Measurements from ENCODE around the gene SOX18. TPM values are rescaled to one million over a fixed set of nuclear protein-coding genes. Genes with fewer than 3 reads are reported as not detected.
"Not testable (repeated sequence)": the region's sequence is repeated elsewhere in the genome, so short reads cannot be mapped to it uniquely, and the experiment has no call there.

The SOX18 gene
- total RNA-seq, 2 donors from 2014 or later, result 40.8 to 47.6 TPM

GRCh38 chr20:64012385-64013154 lies 36.9 kb downstream of the SOX18 start:
- intact Hi-C loops (cut with DNase I); DNase-seq (ENCODE audit: low spot score): not testable (repeated sequence)

DNA sequence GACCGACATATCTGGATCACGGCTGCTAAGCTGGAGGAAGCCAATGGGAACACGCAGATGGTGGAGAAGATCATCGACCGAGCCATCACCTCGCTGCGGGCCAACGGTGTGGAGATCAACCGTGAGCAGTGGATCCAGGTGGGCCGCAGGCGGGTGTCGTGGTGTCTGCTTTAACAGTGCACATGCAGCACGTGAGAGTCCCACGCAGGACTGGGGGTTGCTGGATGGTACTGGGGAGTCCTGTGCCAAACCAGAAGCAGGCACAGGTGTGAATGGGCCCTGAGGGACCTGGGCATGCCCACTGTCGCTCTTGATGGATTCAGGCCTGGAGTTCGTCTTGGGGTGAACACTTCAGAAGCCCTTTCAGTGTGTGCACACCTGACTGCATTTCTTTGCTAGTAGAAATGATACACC lies 38.1 kb downstream of the SOX18 start:
- DNase-seq (ENCODE audit: low spot score), result no peak
- intact Hi-C loops (cut with DNase I), result no loop called here

DNA sequence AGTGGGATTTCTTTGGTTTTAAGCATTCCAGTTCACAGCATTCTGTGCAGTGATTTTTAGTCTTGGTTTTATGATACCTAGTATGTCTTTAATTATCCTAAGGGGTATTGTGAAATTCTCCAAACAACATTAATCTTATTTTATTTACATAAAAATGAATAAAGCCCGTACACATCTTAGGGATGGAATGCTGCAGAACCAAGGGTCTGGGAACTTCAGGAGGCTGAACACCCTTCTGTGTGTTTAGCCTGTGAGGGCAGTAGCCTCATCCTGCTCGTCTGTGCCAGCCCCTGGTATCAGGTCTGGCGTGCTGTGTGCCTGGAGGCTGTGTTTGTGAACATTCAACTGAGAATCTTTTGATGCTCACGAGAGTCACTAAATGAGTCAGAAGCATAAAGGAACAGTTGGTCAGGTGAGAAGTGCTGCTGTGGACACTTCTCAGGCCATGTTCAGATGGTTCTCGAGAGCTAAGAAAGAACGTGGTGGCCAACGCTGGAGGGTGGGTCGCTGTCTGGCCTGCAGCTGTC lies 38.7 kb downstream of the SOX18 start:
- intact Hi-C loops (cut with DNase I), result no loop called here
- DNase-seq (ENCODE audit: low spot score), result no peak

- intact Hi-C loops (cut with DNase I), result no loop called here
- DNase-seq (ENCODE audit: low spot score), result no peak
These were observed 39.5 kb downstream of the SOX18 start for GRCh38 chr20:64009811-64010387.

- DNase-seq (ENCODE audit: low spot score), result no peak
- intact Hi-C loops (cut with DNase I), result no loop called here
These were observed 42.5 kb downstream of the SOX18 start for GRCh38 chr20:64006902-64007301.

GRCh38 chr20:64006490-64006889 lies 42.9 kb downstream of the SOX18 start:
- intact Hi-C loops (cut with DNase I), result no loop called here

GRCh38 chr20:64005394-64005793 lies 44.0 kb downstream of the SOX18 start:
- no peak for DNase-seq (ENCODE audit: low spot score)
- intact Hi-C loops (cut with DNase I), result no loop called here

More at GRCh38 chr20:64006490-64006889, 42.9 kb downstream of the SOX18 start:
- DNase-seq (ENCODE audit: low spot score), result no peak

GRCh38 chr20:64003960-64004725 lies 45.3 kb downstream of the SOX18 start:
- intact Hi-C loops (cut with DNase I), result no loop called here
- DNase-seq (ENCODE audit: low spot score), result no peak

DNA sequence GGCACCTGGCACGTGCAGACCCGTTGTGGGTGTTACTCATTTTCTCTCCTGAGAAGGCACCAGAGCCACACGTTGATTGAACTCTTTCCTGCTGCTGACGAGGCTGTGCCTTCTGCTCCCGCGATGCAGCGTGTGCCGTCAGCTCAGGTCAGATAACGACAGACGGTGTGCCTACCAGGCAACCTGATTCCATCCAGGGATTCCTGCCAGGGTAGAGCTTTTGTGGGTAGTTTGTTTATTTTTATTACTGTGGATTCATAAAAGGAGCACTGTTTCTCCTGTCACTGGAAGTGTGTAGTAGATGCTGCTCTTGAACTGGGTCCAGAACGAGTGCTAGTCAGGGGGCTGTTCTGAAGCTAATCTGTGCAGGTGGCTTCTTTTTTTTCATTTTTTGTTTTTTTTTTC lies 47.8 kb downstream of the SOX18 start:
- intact Hi-C loops (cut with DNase I), result no loop called here
- DNase-seq (ENCODE audit: low spot score), result no peak

- DNase-seq (ENCODE audit: low spot score), result no peak
- intact Hi-C loops (cut with DNase I), result no loop called here
These were observed 48.5 kb downstream of the SOX18 start for GRCh38 chr20:64000906-64001305.

Small RNA genes lying within 50 kb of the gene (microRNA-seq; reads per million reads assigned to microRNA genes)
- gene MIR6813 (ENCODE audit: borderline microRNAs expressed in 2 of 2), result 0 to 0.97 reads per million in 2 donors

Other genes with a start within 250 kb of the SOX18 start
- 10 to 100 TPM in 1 of 2 donors, 1 to 10 TPM in 1; 6.8 to 11.9 TPM for gene ZBTB46, start 218.4 kb downstream of the SOX18 start, total RNA-seq
- gene ABHD16B, start 188.1 kb downstream of the SOX18 start, total RNA-seq, result not detected
- gene TPD52L2, start 184.4 kb downstream of the SOX18 start, total RNA-seq, result 100 to 1,000 TPM; 113 to 132 TPM
- 10 to 100 TPM; 31.1 to 31.7 TPM for gene DNAJC5, start 154.5 kb downstream of the SOX18 start, total RNA-seq
- 10 to 100 TPM; 20.8 to 22.0 TPM for gene UCKL1, start 93.2 kb downstream of the SOX18 start, total RNA-seq
- 10 to 100 TPM in 1 of 2 donors, 1 to 10 TPM in 1; 9.4 to 11.2 TPM for gene ZNF512B, start 79.7 kb downstream of the SOX18 start, total RNA-seq
- 1 to 10 TPM; 1.1 to 1.5 TPM for gene SAMD10, start 70.0 kb downstream of the SOX18 start, total RNA-seq
- gene PRPF6, start 68.5 kb downstream of the SOX18 start, total RNA-seq, result 10 to 100 TPM; 44.3 to 44.8 TPM
- gene C20orf204, start 13.5 kb downstream of the SOX18 start, total RNA-seq, result under 1 TPM; 0.76 to 0.83 TPM
- 10 to 100 TPM; 39.5 to 41.3 TPM for gene TCEA2, start 13.6 kb upstream of the SOX18 start, total RNA-seq
- gene RGS19, start 29.9 kb upstream of the SOX18 start, total RNA-seq, result 10 to 100 TPM; 18.0 to 19.1 TPM
- 1 to 10 TPM in 1 of 2 donors, under 1 TPM in 1; 0.76 to 1.4 TPM for gene OPRL1, start 30.4 kb upstream of the SOX18 start, total RNA-seq
- gene LKAAEAR1, start 34.8 kb upstream of the SOX18 start, total RNA-seq, result not detected
- not detected for gene NPBWR2, start 57.9 kb upstream of the SOX18 start, total RNA-seq
- not detected for gene MYT1, start 114.8 kb upstream of the SOX18 start, total RNA-seq
- 10 to 100 TPM; 25.1 to 27.0 TPM for gene PCMTD2, start 206.1 kb upstream of the SOX18 start, total RNA-seq

All from posterior vena cava (tissue), 2 donors.